GM12874 (cell line): ENCODE measurements around the gene BAIAP2.

ENCODE experiments used
- CTCF ChIP-seq: IDR thresholded peaks from 2 replicates; pipeline ENCODE4 v1.5.1; 2011; ENCODE audit warnings: low read depth, mild to moderate bottlenecking, control low read depth, low read length, moderate library complexity; ENCODE audit not compliant: insufficient read depth

BAIAP2 gene

GRCh38 chr17:81021531-81022343, 13.2 kb upstream of the BAIAP2 start:
- TF ChIP-seq CTCF = no peak

GRCh38 chr17:81022344-81022676, 12.6 kb upstream of the BAIAP2 start:
- no peak for TF ChIP-seq CTCF

- no peak for TF ChIP-seq CTCF
These were observed 9.7 kb upstream of the BAIAP2 start for GRCh38 chr17:81025065-81025740.

- no peak for TF ChIP-seq CTCF
These were observed 9.2 kb upstream of the BAIAP2 start for GRCh38 chr17:81025741-81026129.

GRCh38 chr17:81026266-81027036, 8.5 kb upstream of the BAIAP2 start:
- TF ChIP-seq CTCF = no peak

GRCh38 chr17:81027038-81027437, 7.9 kb upstream of the BAIAP2 start:
- TF ChIP-seq CTCF = no peak
